HCT116 (cell line): ENCODE data around the gene MUC4. TPM values are rescaled to one million over a fixed set of nuclear protein-coding genes. Genes with fewer than 3 reads are reported as not detected.

Source experiments
- ATAC-seq: fragments of 200-7000 bp; cut with Tn5 transposase; 2 replicates; pipeline ENCODE4 v1.9.1; 2020; ENCODE audit warnings: mild to moderate bottlenecking, moderate library complexity
- BruUV-seq: library from RNA; stranded (reverse); fragments of 400-500 nt; replicated peaks from 2 replicates; lab custom pipeline; 2021; lab: Mats Ljungman, UMichigan
- CTCF ChIA-PET: fragments of 300-600 bp; sonication (Branson Sonifier 250); formaldehyde crosslinking; loops from one replicate; lab custom pipeline; 2021; ENCODE audit warnings: antibody characterized with exemption; lab: Charles Lee
- POLR2A ChIA-PET: fragments of 300-600, 350-600 bp; sonication (Branson Sonifier 250); formaldehyde crosslinking; loops from one replicate; lab custom pipeline; 2021; ENCODE audit warnings: antibody characterized with exemption; lab: Charles Lee
- RAD21 ChIA-PET, 2 experiments: fragments of 300-600 bp; sonication (Branson Sonifier 250); formaldehyde crosslinking; loops; one replicate each; lab custom pipeline; 2023; ENCODE audit warnings: low total read pairs in 2 of 2; ENCODE audit not compliant: uncharacterized antibody in 2 of 2, unreplicated experiment in 2 of 2, low non-redundant PET in 1 of 2; lab: Charles Lee
- DNase-seq: peaks from one replicate; pipeline ENCODE4 v3.0.0-alpha.2; 2010; ENCODE audit warnings: low read depth, low spot score
- H2AFZ ChIP-seq: fragments of 200-600 bp; shearing (Covaris generic), sonication (generic); 2 replicates; pipeline ENCODE4 v1.6.1; 2017; ENCODE audit warnings: low read depth, mixed run types, mixed read lengths, antibody characterized with exemption, low read length; ENCODE audit not compliant: poor library complexity, severe bottlenecking
- H3K27ac ChIP-seq: 2 replicates; pipeline ENCODE4 v1.5.1; 2012; ENCODE audit warnings: low read depth, low read length
- H3K27me3 ChIP-seq: fragments of 200-600 bp; sonication (generic); 2 replicates; pipeline ENCODE4 v1.6.1; 2016; ENCODE audit warnings: mixed run types, low read length, mixed read lengths; ENCODE audit not compliant: insufficient read depth
- H3K36me3 ChIP-seq, 2 experiments: fragments of 200-500 bp in 1 of 2; fragments of 200-600 bp in 1 of 2; sonication (Bioruptor generic) in 1 of 2; sonication (generic) in 1 of 2; 2 replicates each; pipeline versions ENCODE4 v1.5.1 to v1.6.1; 2014 to 2016; ENCODE audit warnings: low read length in 2 of 2, inconsistent platforms in 1 of 2, mixed read lengths in 1 of 2, mixed run types in 1 of 2; ENCODE audit not compliant: insufficient read depth in 2 of 2, control insufficient read depth in 1 of 2
- H3K4me1 ChIP-seq, 2 experiments: fragments of 200-600 bp in 1 of 2; sonication (generic) in 1 of 2; 2 replicates each; pipeline versions ENCODE4 v1.5.1 to v1.6.1; 2012 to 2017; ENCODE audit warnings: low read length in 2 of 2, inconsistent platforms in 1 of 2, mild to moderate bottlenecking in 1 of 2, mixed read lengths in 1 of 2, mixed run types in 1 of 2, moderate library complexity in 1 of 2; ENCODE audit not compliant: insufficient read depth in 2 of 2, control insufficient read depth in 1 of 2
- H3K4me2 ChIP-seq: fragments of 200-600 bp; sonication (generic); 2 replicates; pipeline ENCODE4 v1.6.1; 2017; ENCODE audit warnings: mixed run types, low read length, mixed read lengths
- H3K4me3 ChIP-seq, 2 experiments: fragments of 200-600 bp in 1 of 2; sonication (generic) in 1 of 2; replicated peaks in 1 of 2; 2 replicates each; pipeline ENCODE4 v1.5.1; 2011 to 2016; ENCODE audit warnings: low read length in 2 of 2, control low read depth in 1 of 2, low read depth in 1 of 2, mild to moderate bottlenecking in 1 of 2, mixed read lengths in 1 of 2, mixed run types in 1 of 2
- H3K79me2 ChIP-seq: fragments of 200-600 bp; sonication (generic); 2 replicates; pipeline ENCODE4 v1.6.1; 2017; ENCODE audit warnings: mild to moderate bottlenecking, mixed run types, low read length, moderate library complexity, mixed read lengths; ENCODE audit not compliant: insufficient read depth
- H3K9ac ChIP-seq: fragments of 200-600 bp; sonication (generic); 2 replicates; pipeline ENCODE4 v1.6.1; 2016; ENCODE audit warnings: low read length, mixed read lengths
- H3K9me2 ChIP-seq: fragments of 200-600 bp; sonication (generic), shearing (Covaris generic); 2 replicates; pipeline ENCODE4 v1.6.1; 2017; ENCODE audit warnings: mixed run types, mild to moderate bottlenecking, moderate library complexity; ENCODE audit not compliant: insufficient read depth
- H3K9me3 ChIP-seq, 2 experiments: fragments of 200-500 bp in 1 of 2; fragments of 200-600 bp in 1 of 2; sonication (Bioruptor generic) in 1 of 2; sonication (generic) in 1 of 2; 2 replicates each; pipeline ENCODE4 v1.6.1; 2014 to 2017; ENCODE audit warnings: low read length in 2 of 2, mixed read lengths in 2 of 2, inconsistent platforms in 1 of 2, low read depth in 1 of 2, mild to moderate bottlenecking in 1 of 2, mixed run types in 1 of 2, moderate library complexity in 1 of 2; ENCODE audit not compliant: control insufficient read depth in 1 of 2, insufficient read depth in 1 of 2
- H4K20me1 ChIP-seq: fragments of 200-600 bp; sonication (generic), shearing (Covaris generic); 2 replicates; pipeline ENCODE4 v1.6.1; 2017; ENCODE audit warnings: mixed run types, mild to moderate bottlenecking, moderate library complexity; ENCODE audit not compliant: insufficient read depth
- CBX3 ChIP-seq: IDR thresholded peaks from 2 replicates; pipeline ENCODE4 v1.6.1; 2012; ENCODE audit warnings: low read depth
- ELF1 ChIP-seq: IDR thresholded peaks from 2 replicates; pipeline ENCODE4 v1.6.1; 2012; ENCODE audit warnings: low read depth, borderline replicate concordance
- EZH2 ChIP-seq: fragments of 200-600 bp; sonication (generic); IDR thresholded peaks from 2 replicates; pipeline ENCODE4 v1.6.1; 2017; ENCODE audit warnings: antibody characterized with exemption, mixed run types
- EZH2phosphoT487 ChIP-seq: fragments of 200-600 bp; IDR thresholded peaks from 2 replicates; pipeline ENCODE4 v1.6.1; 2018; ENCODE audit warnings: antibody characterized with exemption, borderline replicate concordance
- FOSL1 ChIP-seq: IDR thresholded peaks from 2 replicates; pipeline ENCODE4 v1.6.1; 2012; ENCODE audit warnings: low read depth
- POLR2AphosphoS5 ChIP-seq: IDR thresholded peaks from 2 replicates; pipeline ENCODE4 v1.6.1; 2011; ENCODE audit warnings: mild to moderate bottlenecking, low read depth, low read length, moderate library complexity
- SP1 ChIP-seq: IDR thresholded peaks from 2 replicates; pipeline ENCODE4 v1.6.1; 2012; ENCODE audit warnings: low read depth
- SRF ChIP-seq: IDR thresholded peaks from 2 replicates; pipeline ENCODE4 v1.6.1; 2012; ENCODE audit warnings: low read depth
- TCF7L2 ChIP-seq: IDR thresholded peaks from 2 replicates; pipeline ENCODE4 v1.7.0; 2011; ENCODE audit warnings: borderline replicate concordance, inconsistent platforms; ENCODE audit not compliant: insufficient read depth, insufficient read length; ENCODE audit errors: extremely low read depth
- ZFX ChIP-seq: fragments of 450-650 bp; IDR thresholded peaks from 2 replicates; pipeline ENCODE4 v1.6.1; 2017
- ZNF274 ChIP-seq: fragments of 200-500 bp; sonication (Bioruptor generic); IDR thresholded peaks from 2 replicates; pipeline ENCODE4 v1.6.1; 2014; ENCODE audit warnings: mild to moderate bottlenecking, low read depth, low read length, inconsistent platforms
- intact Hi-C: fragments of 100-400 bp; cut with micrococcal nuclease; formaldehyde crosslinking; loops from 2 replicates; pipeline ENCODE4 v1.10.0; 2022
- total RNA-seq: library from RNA; stranded (reverse); gene quantifications from one replicate; pipeline ENCODE4 v1.2.1, GENCODE V29; 2021; ENCODE audit not compliant: unreplicated experiment
- TF ChIP-seq, protein P1 (sequence below): IDR thresholded peaks from 2 replicates; pipeline ENCODE4 v1.6.1; 2012; ENCODE audit warnings: low read depth
- TF ChIP-seq, protein P2 (sequence below): IDR thresholded peaks from 2 replicates; pipeline ENCODE4 v1.6.1; 2012

MUC4 gene
- total RNA-seq, 1 experiment from 2014 or later, result 0.64 TPM

DNA sequence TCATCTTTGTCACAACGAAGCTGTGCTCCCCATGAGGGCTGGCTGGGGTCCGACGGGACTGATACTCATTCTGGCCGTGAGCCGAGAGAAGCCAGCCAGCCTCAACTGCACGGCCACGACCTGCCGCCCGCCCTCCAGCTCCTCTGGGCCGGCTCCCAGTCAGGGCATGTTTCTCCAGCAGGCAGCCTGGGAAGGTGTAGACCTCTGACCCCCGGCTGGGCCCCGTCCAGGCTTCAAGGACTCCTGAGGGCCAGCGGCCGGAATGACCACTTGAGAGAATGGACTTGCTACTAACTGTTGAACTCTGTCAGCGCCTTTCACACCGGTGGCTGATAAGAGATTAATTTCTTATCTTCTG, 18.1 kb upstream of the MUC4 start:
- intact Hi-C loops, result no loop called here
- no peaks in the 10 kb centered on the region for H3K4me1 ChIP-seq
- no peak overlapping the region for H3K4me2 ChIP-seq
- H3K36me3 ChIP-seq, result no peaks in the 10 kb centered on the region
- H3K9me2 ChIP-seq, result no peaks in the 10 kb centered on the region
- no peak overlapping the region for H3K4me3 ChIP-seq
- no peak for ATAC-seq
- H3K9ac ChIP-seq, result no peak overlapping the region
- CTCF ChIA-PET, result no interaction called here
- TF ChIP-seq EZH2phosphoT487 (no peak), CBX3 (no peak), SRF (no peak), FOSL1 (no peak), POLR2AphosphoS5 (no peak), SP1 (no peak), ELF1 (no peak), EZH2 (no peak), ZFX (no peak), ZNF274 (no peak), TCF7L2 (no peak)
- TF ChIP-seq, protein P1, sequence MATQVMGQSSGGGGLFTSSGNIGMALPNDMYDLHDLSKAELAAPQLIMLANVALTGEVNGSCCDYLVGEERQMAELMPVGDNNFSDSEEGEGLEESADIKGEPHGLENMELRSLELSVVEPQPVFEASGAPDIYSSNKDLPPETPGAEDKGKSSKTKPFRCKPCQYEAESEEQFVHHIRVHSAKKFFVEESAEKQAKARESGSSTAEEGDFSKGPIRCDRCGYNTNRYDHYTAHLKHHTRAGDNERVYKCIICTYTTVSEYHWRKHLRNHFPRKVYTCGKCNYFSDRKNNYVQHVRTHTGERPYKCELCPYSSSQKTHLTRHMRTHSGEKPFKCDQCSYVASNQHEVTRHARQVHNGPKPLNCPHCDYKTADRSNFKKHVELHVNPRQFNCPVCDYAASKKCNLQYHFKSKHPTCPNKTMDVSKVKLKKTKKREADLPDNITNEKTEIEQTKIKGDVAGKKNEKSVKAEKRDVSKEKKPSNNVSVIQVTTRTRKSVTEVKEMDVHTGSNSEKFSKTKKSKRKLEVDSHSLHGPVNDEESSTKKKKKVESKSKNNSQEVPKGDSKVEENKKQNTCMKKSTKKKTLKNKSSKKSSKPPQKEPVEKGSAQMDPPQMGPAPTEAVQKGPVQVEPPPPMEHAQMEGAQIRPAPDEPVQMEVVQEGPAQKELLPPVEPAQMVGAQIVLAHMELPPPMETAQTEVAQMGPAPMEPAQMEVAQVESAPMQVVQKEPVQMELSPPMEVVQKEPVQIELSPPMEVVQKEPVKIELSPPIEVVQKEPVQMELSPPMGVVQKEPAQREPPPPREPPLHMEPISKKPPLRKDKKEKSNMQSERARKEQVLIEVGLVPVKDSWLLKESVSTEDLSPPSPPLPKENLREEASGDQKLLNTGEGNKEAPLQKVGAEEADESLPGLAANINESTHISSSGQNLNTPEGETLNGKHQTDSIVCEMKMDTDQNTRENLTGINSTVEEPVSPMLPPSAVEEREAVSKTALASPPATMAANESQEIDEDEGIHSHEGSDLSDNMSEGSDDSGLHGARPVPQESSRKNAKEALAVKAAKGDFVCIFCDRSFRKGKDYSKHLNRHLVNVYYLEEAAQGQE, result no peak
- TF ChIP-seq, protein P2, sequence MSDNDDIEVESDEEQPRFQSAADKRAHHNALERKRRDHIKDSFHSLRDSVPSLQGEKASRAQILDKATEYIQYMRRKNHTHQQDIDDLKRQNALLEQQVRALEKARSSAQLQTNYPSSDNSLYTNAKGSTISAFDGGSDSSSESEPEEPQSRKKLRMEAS, result no peak
- TF ChIP-seq, all 23 proteins: peak for 0
- Histone ChIP-seq H3K79me2 (no peaks in the 10 kb centered on the region), H3K9me3 (no peaks in the 10 kb centered on the region), H2AFZ (no peak overlapping the region), H3K27ac (no peak overlapping the region), H3K27me3 (no peaks in the 10 kb centered on the region), H4K20me1 (no peaks in the 10 kb centered on the region)
- POLR2A ChIA-PET, result no interaction called here
- BruUV-seq, result no TSS peak
- RAD21 ChIA-PET, result no interaction called here
- no peak for DNase-seq
